Breast epithelium (tissue), 4 donors: ENCODE data around the gene OR4N5. TPM values are rescaled to one million over a fixed set of nuclear protein-coding genes. Genes with fewer than 3 reads are reported as not detected.

ENCODE experiments used
- DNase-seq, 2 donors: peaks; one replicate each; pipeline ENCODE4 v3.0.0-alpha.2; 2019; ENCODE audit warnings: low spot score in 2 of 2
- H3K27ac ChIP-seq, 2 donors: fragments of 200-600 bp; sonication (generic) in 1 of 2; one replicate each; pipeline ENCODE4 v1.5.1; 2016 to 2019; ENCODE audit warnings: mild to moderate bottlenecking in 1 of 2
- H3K27me3 ChIP-seq, 2 donors: fragments of 200-600 bp; sonication (generic) in 1 of 2; one replicate each; pipeline versions ENCODE4 v1.5.1 to v1.6.0; 2017 to 2019; ENCODE audit warnings: control low read depth in 1 of 2, mild to moderate bottlenecking in 1 of 2
- H3K36me3 ChIP-seq: fragments of 200-600 bp; one replicate; pipeline ENCODE4 v1.5.1; 2019
- H3K4me1 ChIP-seq, 2 donors: fragments of 200-600 bp; sonication (generic); one replicate each; pipeline ENCODE4 v1.5.1; 2016 to 2019; ENCODE audit warnings: control low read depth in 1 of 2
- H3K4me3 ChIP-seq, 3 donors: fragments of 200-600 bp; sonication (generic); 1 replicate in 2 of 3; 2 replicates in 1 of 3; pipeline ENCODE4 v1.5.1; 2016 to 2019; ENCODE audit warnings: mild to moderate bottlenecking in 3 of 3, moderate library complexity in 2 of 3
- H3K9me3 ChIP-seq, 2 donors: fragments of 200-600 bp; sonication (generic) in 1 of 2; one replicate each; pipeline ENCODE4 v1.5.1; 2016 to 2019; ENCODE audit warnings: control low read depth in 1 of 2
- CTCF ChIP-seq, 3 donors: fragments of 450-650 bp; IDR thresholded peaks; one replicate each; pipeline ENCODE4 v1.5.1; 2016 to 2017; ENCODE audit warnings: antibody characterized with exemption in 3 of 3, mild to moderate bottlenecking in 3 of 3, moderate library complexity in 3 of 3
- POLR2A ChIP-seq: fragments of 450-650 bp; IDR thresholded peaks from one replicate; pipeline ENCODE4 v1.6.1; 2016; ENCODE audit warnings: antibody characterized with exemption, mild to moderate bottlenecking, moderate library complexity
- POLR2AphosphoS5 ChIP-seq, 3 donors: sonication (generic); formaldehyde crosslinking; IDR thresholded peaks; one replicate each; pipeline ENCODE4 v1.6.1; 2017; ENCODE audit warnings: antibody characterized with exemption in 3 of 3
- intact Hi-C: fragments of 100-400 bp; cut with DNase I; formaldehyde crosslinking; loops from one replicate; pipeline ENCODE4 v1.15.1; 2023; ENCODE audit warnings: low total_unique reads
- total RNA-seq, 3 donors: library from RNA; depleted of rRNA; stranded (reverse); fragments of >200 nt; gene quantifications; one replicate each; pipeline ENCODE4 v1.1.0, GENCODE V29; 2016

OR4N5 gene
- total RNA-seq, 3 donors from 2014 or later = not detected

- Histone ChIP-seq H3K27ac (no peak overlapping the region), H3K9me3 (no peaks in the 10 kb centered on the region), H3K36me3 (no peaks in the 10 kb centered on the region), H3K4me3 (no peak overlapping the region), H3K4me1 (no peaks in the 10 kb centered on the region), H3K27me3 (no peaks in the 10 kb centered on the region)
- TF ChIP-seq POLR2A = no peak
- TF ChIP-seq CTCF (IDR thresholded peaks at IDR 0.05) = no peak
- no peak for TF ChIP-seq POLR2AphosphoS5 (IDR thresholded peaks at IDR 0.05)
- DNase-seq = no peak
- intact Hi-C loops = no loop called here
Observed at GRCh38 chr14:20179218-20179617, 40.6 kb downstream of the OR4N5 start.

GRCh38 chr14:20179880-20180279 lies 41.3 kb downstream of the OR4N5 start:
- H3K36me3 ChIP-seq = no peaks in the 10 kb centered on the region
- H3K4me1 ChIP-seq = no peaks in the 10 kb centered on the region
- intact Hi-C loops = no loop called here
- H3K27ac ChIP-seq = no peak overlapping the region
- DNase-seq = no peak
- TF ChIP-seq POLR2A = no peak
- TF ChIP-seq CTCF (IDR thresholded peaks at IDR 0.05) = no peak
- TF ChIP-seq POLR2AphosphoS5 (IDR thresholded peaks at IDR 0.05) = no peak
- H3K27me3 ChIP-seq = no peaks in the 10 kb centered on the region
- no peaks in the 10 kb centered on the region for H3K9me3 ChIP-seq
- H3K4me3 ChIP-seq = no peak overlapping the region

GRCh38 chr14:20180486-20180885 lies 41.9 kb downstream of the OR4N5 start:
- intact Hi-C loops = no loop called here
- no peaks in the 10 kb centered on the region for H3K36me3 ChIP-seq
- no peak for DNase-seq
- H3K27ac ChIP-seq = no peak overlapping the region
- H3K4me3 ChIP-seq = no peak overlapping the region
- H3K9me3 ChIP-seq = no peaks in the 10 kb centered on the region
- no peaks in the 10 kb centered on the region for H3K27me3 ChIP-seq
- H3K4me1 ChIP-seq = no peaks in the 10 kb centered on the region
- no peak for TF ChIP-seq POLR2AphosphoS5 (IDR thresholded peaks at IDR 0.05)
- no peak for TF ChIP-seq CTCF (IDR thresholded peaks at IDR 0.05)
- TF ChIP-seq POLR2A = no peak

GRCh38 chr14:20184181-20184580 lies 45.6 kb downstream of the OR4N5 start:
- no peak for DNase-seq
- intact Hi-C loops = no loop called here
- H3K36me3 ChIP-seq = no peaks in the 10 kb centered on the region
- H3K4me3 ChIP-seq = no peak overlapping the region
- H3K4me1 ChIP-seq = no peaks in the 10 kb centered on the region
- TF ChIP-seq POLR2AphosphoS5 (IDR thresholded peaks at IDR 0.05) (no peak), POLR2A (no peak), CTCF (IDR thresholded peaks at IDR 0.05) (no peak)
- no peaks in the 10 kb centered on the region for H3K9me3 ChIP-seq
- no peak overlapping the region for H3K27ac ChIP-seq
- no peaks in the 10 kb centered on the region for H3K27me3 ChIP-seq

- intact Hi-C loops = no loop called here
- Histone ChIP-seq H3K4me1 (no peaks in the 10 kb centered on the region), H3K36me3 (no peaks in the 10 kb centered on the region), H3K27me3 (peaks cover 0 to 4% of the 10 kb centered on the region in 2 donors), H3K4me3 (no peak within 1 kb of the TSS), H3K27ac (no peak within 1 kb of the TSS), H3K9me3 (no peaks in the 10 kb centered on the region)
- TF ChIP-seq POLR2A = no peak
- TF ChIP-seq CTCF (IDR thresholded peaks at IDR 0.05) = no peak
- TF ChIP-seq POLR2AphosphoS5 (IDR thresholded peaks at IDR 0.05) = no peak
- no peak for DNase-seq
Observed at GRCh38 chr14:20190596-20190995, 52.0 kb downstream of the OR4N5 start, which contains the start of gene OR11G2. Gene OR11G2, plus strand, starts transcription at chr14:20190896. Its CDS starts 6,542 bp downstream, at chr14:20197438.
